BE2C (cell line): ENCODE data around the gene RPP21.
"Not testable (repeated sequence)": the region's sequence is repeated elsewhere in the genome, so short reads cannot be mapped to it uniquely, and the experiment has no call there.

Experiments used
- DNase-seq: peaks from one replicate; pipeline ENCODE4 v3.0.0-alpha.2; 2020
- H3K27me3 ChIP-seq: fragments of 250-450 bp; sonication (Bioruptor Pico); 2 replicates; pipeline ENCODE4 v1.5.1; 2020; ENCODE audit warnings: mild to moderate bottlenecking
- H3K36me3 ChIP-seq: fragments of 250-450 bp; sonication (Bioruptor Pico); 2 replicates; pipeline ENCODE4 v1.5.1; 2020; ENCODE audit warnings: mild to moderate bottlenecking
- H3K4me1 ChIP-seq: fragments of 250-450 bp; sonication (Bioruptor Pico); 2 replicates; pipeline ENCODE4 v1.5.1; 2020
- H3K4me3 ChIP-seq: 2 replicates; pipeline ENCODE4 v1.5.1; 2011; ENCODE audit warnings: low read depth, low read length
- H3K9me3 ChIP-seq: fragments of 250-450 bp; sonication (Bioruptor Pico); 2 replicates; pipeline ENCODE4 v1.5.1; 2020
- CTCF ChIP-seq: IDR thresholded peaks from 2 replicates; pipeline ENCODE4 v1.5.1; 2012; ENCODE audit warnings: mild to moderate bottlenecking, low read depth, low read length

Gene RPP21

GRCh38 chr6:30360139-30360538, 15.2 kb downstream of the RPP21 start:
- Histone ChIP-seq H3K4me3 (no peak overlapping the region), H3K36me3 (no peaks in the 10 kb centered on the region), H3K9me3 (no peaks in the 10 kb centered on the region), H3K4me1 (no peaks in the 10 kb centered on the region), H3K27me3 (peaks cover 69% of the 10 kb centered on the region)
- TF ChIP-seq CTCF, result no peak
- DNase-seq, result no peak

GRCh38 chr6:30361661-30362060, 16.7 kb downstream of the RPP21 start:
- no peak for TF ChIP-seq CTCF

GRCh38 chr6:30363459-30363858, 18.5 kb downstream of the RPP21 start:
- H3K4me3 ChIP-seq, result no peak overlapping the region
- no peaks in the 10 kb centered on the region for H3K9me3 ChIP-seq
- no peaks in the 10 kb centered on the region for H3K36me3 ChIP-seq
- H3K4me1 ChIP-seq, result no peaks in the 10 kb centered on the region
- TF ChIP-seq CTCF, result no peak
- H3K27me3 ChIP-seq, result peaks cover 82% of the 10 kb centered on the region
- DNase-seq, result no peak

More at GRCh38 chr6:30361661-30362060, 16.7 kb downstream of the RPP21 start:
- Histone ChIP-seq H3K9me3 (no peaks in the 10 kb centered on the region), H3K4me1 (no peaks in the 10 kb centered on the region), H3K4me3 (no peak overlapping the region), H3K27me3 (peaks cover 80% of the 10 kb centered on the region), H3K36me3 (no peaks in the 10 kb centered on the region)
- no peak for DNase-seq

- H3K27me3 ChIP-seq, result peaks cover 71% of the 10 kb centered on the region
- no peak overlapping the region for H3K4me3 ChIP-seq
- H3K4me1 ChIP-seq, result no peaks in the 10 kb centered on the region
- no peak for DNase-seq
- TF ChIP-seq CTCF, result peak; percentile 26; the same call in 1 of the 2 replicates
- no peaks in the 10 kb centered on the region for H3K36me3 ChIP-seq
- no peaks in the 10 kb centered on the region for H3K9me3 ChIP-seq
Measured at GRCh38 chr6:30364591-30364990, 19.6 kb downstream of the RPP21 start.

- not testable (repeated sequence) for H3K9me3 ChIP-seq, DNase-seq, H3K4me3 ChIP-seq, H3K36me3 ChIP-seq, H3K4me1 ChIP-seq
- H3K27me3 ChIP-seq, result peaks cover 39% of the 10 kb centered on the region
Measured at GRCh38 chr6:30369280-30369679, 24.3 kb downstream of the RPP21 start.

- no peak for TF ChIP-seq CTCF
- Histone ChIP-seq H3K9me3 (no peaks in the 10 kb centered on the region), H3K27me3 (peaks cover 34% of the 10 kb centered on the region), H3K4me3 (no peak overlapping the region), H3K4me1 (no peaks in the 10 kb centered on the region), H3K36me3 (no peaks in the 10 kb centered on the region)
- DNase-seq, result no peak
Measured at GRCh38 chr6:30378290-30378937, 33.5 kb downstream of the RPP21 start.
